Keratinocyte (primary cell): ENCODE measurements around the gene ITGB1BP1.

ENCODE experiments used
- EZH2 ChIP-seq: IDR thresholded peaks from one replicate; pipeline ENCODE4 v1.6.1; 2012; ENCODE audit warnings: inconsistent platforms, mild to moderate bottlenecking, low read length, moderate library complexity
- TF ChIP-seq, protein P1 (sequence below), 3 experiments: IDR thresholded peaks in 1 of 3; conservative IDR thresholded peaks in 1 of 3; optimal IDR thresholded peaks in 1 of 3; 2 replicates in 2 of 3; 3 replicates in 1 of 3; pipeline versions ENCODE3 to v1.5.1; 2011; ENCODE audit warnings: low read length in 3 of 3, mild to moderate bottlenecking in 3 of 3, moderate library complexity in 2 of 3, control low read depth in 1 of 3, inconsistent platforms in 1 of 3; ENCODE audit not compliant: insufficient read depth in 2 of 3; ENCODE audit errors: extremely low read depth in 1 of 3

- no peak for TF ChIP-seq EZH2
- TF ChIP-seq, protein P1, sequence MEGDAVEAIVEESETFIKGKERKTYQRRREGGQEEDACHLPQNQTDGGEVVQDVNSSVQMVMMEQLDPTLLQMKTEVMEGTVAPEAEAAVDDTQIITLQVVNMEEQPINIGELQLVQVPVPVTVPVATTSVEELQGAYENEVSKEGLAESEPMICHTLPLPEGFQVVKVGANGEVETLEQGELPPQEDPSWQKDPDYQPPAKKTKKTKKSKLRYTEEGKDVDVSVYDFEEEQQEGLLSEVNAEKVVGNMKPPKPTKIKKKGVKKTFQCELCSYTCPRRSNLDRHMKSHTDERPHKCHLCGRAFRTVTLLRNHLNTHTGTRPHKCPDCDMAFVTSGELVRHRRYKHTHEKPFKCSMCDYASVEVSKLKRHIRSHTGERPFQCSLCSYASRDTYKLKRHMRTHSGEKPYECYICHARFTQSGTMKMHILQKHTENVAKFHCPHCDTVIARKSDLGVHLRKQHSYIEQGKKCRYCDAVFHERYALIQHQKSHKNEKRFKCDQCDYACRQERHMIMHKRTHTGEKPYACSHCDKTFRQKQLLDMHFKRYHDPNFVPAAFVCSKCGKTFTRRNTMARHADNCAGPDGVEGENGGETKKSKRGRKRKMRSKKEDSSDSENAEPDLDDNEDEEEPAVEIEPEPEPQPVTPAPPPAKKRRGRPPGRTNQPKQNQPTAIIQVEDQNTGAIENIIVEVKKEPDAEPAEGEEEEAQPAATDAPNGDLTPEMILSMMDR (optimal IDR thresholded peaks at IDR 0.05 in 1 of 3, IDR thresholded peaks at IDR 0.05 in 1 of 3, conservative IDR thresholded peaks at IDR 0.05 in 1 of 3; ENCODE audit: extremely low read depth in 1 of 3, insufficient read depth in 2 of 3, low read length in 3 of 3), result no peak
Measured at GRCh38 chr2:9406529-9407362, 16.6 kb downstream of the ITGB1BP1 start.
